Subcutaneous abdominal adipose tissue (tissue), 5 donors: Measurements from ENCODE around the gene ATG5.
A peak's percentile ranks its signal among the peaks of the same experiment; 100 is the strongest.

Experiments used
- H3K27ac ChIP-seq: one replicate; pipeline ENCODE4 v1.7.0; 2013; ENCODE audit warnings: low read depth, mild to moderate bottlenecking, inconsistent platforms, low read length, moderate library complexity
- H3K27me3 ChIP-seq, 5 donors: one replicate each; pipeline ENCODE4 v1.7.0; 2013; ENCODE audit warnings: low read length in 5 of 5, inconsistent platforms in 1 of 5; ENCODE audit not compliant: control insufficient read depth in 5 of 5, insufficient read depth in 4 of 5
- H3K36me3 ChIP-seq, 5 donors: one replicate each; pipeline ENCODE4 v1.7.0; 2013; ENCODE audit warnings: low read length in 5 of 5; ENCODE audit not compliant: control insufficient read depth in 5 of 5, insufficient read depth in 5 of 5
- H3K4me1 ChIP-seq, 5 donors: one replicate each; pipeline ENCODE4 v1.7.0; 2013; ENCODE audit warnings: low read length in 5 of 5, mild to moderate bottlenecking in 3 of 5, moderate library complexity in 1 of 5; ENCODE audit not compliant: control insufficient read depth in 5 of 5, insufficient read depth in 5 of 5
- H3K4me3 ChIP-seq, 5 donors: one replicate each; pipeline ENCODE4 v1.7.0; 2013; ENCODE audit warnings: low read length in 5 of 5, low read depth in 1 of 5
- H3K9ac ChIP-seq, 5 donors: one replicate each; pipeline ENCODE4 v1.7.0; 2013; ENCODE audit warnings: low read length in 5 of 5, mild to moderate bottlenecking in 4 of 5, moderate library complexity in 3 of 5
- H3K9me3 ChIP-seq, 5 donors: one replicate each; pipeline ENCODE4 v1.7.0; 2013; ENCODE audit warnings: low read length in 5 of 5; ENCODE audit not compliant: control insufficient read depth in 5 of 5
- donor health status: healthy.
- donor health status: healthy.
- donor health status: healthy.
- donor health status: healthy.
- donor health status: healthy.

ATG5 gene

GRCh38 chr6:106325336-106326178, at the start of gene ATG5:
Gene ATG5 (minus strand): TSS chr6:106325760. CDS start chr6:106316208, 9,552 bp downstream.
- peaks cover 0 to 3% (median 0%) of the 10 kb centered on the region in 5 donors for H3K27me3 ChIP-seq
- H3K9me3 ChIP-seq: no peaks in the 10 kb centered on the region
- H3K4me1 ChIP-seq: peaks cover 7 to 22% (median 13%) of the 10 kb centered on the region in 5 donors
- H3K36me3 ChIP-seq: no peaks in the 10 kb centered on the region
- H3K9ac ChIP-seq: peak within 1 kb of the TSS; percentile 75 to 97 (median 94)
- peak within 1 kb of the TSS; percentile 88 to 99 (median 94) for H3K4me3 ChIP-seq
- peak within 1 kb of the TSS; percentile 91 for H3K27ac ChIP-seq

- Histone ChIP-seq H3K9me3 (no peaks in the 10 kb centered on the region), H3K27ac (no peak overlapping the region), H3K4me3 (no peak overlapping the region), H3K27me3 (no peaks in the 10 kb centered on the region), H3K9ac (no peak overlapping the region), H3K36me3 (no peaks in the 10 kb centered on the region), H3K4me1 (no peaks in the 10 kb centered on the region)
These were observed 48.1 kb upstream of the ATG5 start for GRCh38 chr6:106373502-106374239.

GRCh38 chr6:106372838-106373501, 47.4 kb upstream of the ATG5 start:
- Histone ChIP-seq H3K4me1 (no peaks in the 10 kb centered on the region), H3K9me3 (no peaks in the 10 kb centered on the region), H3K9ac (no peak overlapping the region), H3K4me3 (no peak overlapping the region), H3K27me3 (no peaks in the 10 kb centered on the region), H3K27ac (no peak overlapping the region), H3K36me3 (no peaks in the 10 kb centered on the region)

GRCh38 chr6:106370639-106371038, 45.1 kb upstream of the ATG5 start:
- peaks cover 0 to 3% (median 0%) of the 10 kb centered on the region in 5 donors for H3K27me3 ChIP-seq
- no peak overlapping the region for H3K4me3 ChIP-seq
- H3K4me1 ChIP-seq: no peaks in the 10 kb centered on the region
- no peak overlapping the region for H3K27ac ChIP-seq
- H3K9me3 ChIP-seq: no peaks in the 10 kb centered on the region
- H3K9ac ChIP-seq: no peak overlapping the region
- no peaks in the 10 kb centered on the region for H3K36me3 ChIP-seq

GRCh38 chr6:106369739-106370138, 44.2 kb upstream of the ATG5 start:
- no peak overlapping the region for H3K9ac ChIP-seq
- no peaks in the 10 kb centered on the region for H3K4me1 ChIP-seq
- no peak overlapping the region for H3K27ac ChIP-seq
- peaks cover 0 to 3% (median 0%) of the 10 kb centered on the region in 5 donors for H3K27me3 ChIP-seq
- H3K9me3 ChIP-seq: no peaks in the 10 kb centered on the region
- no peaks in the 10 kb centered on the region for H3K36me3 ChIP-seq
- no peak overlapping the region for H3K4me3 ChIP-seq

GRCh38 chr6:106363401-106364138, 38.0 kb upstream of the ATG5 start:
- Histone ChIP-seq H3K4me3 (no peak overlapping the region), H3K27ac (no peak overlapping the region), H3K9me3 (no peaks in the 10 kb centered on the region), H3K9ac (no peak overlapping the region), H3K36me3 (no peaks in the 10 kb centered on the region), H3K4me1 (peaks cover 0 to 14% (median 12%) of the 10 kb centered on the region in 5 donors), H3K27me3 (peaks cover 17 to 25% (median 17%) of the 10 kb centered on the region in 5 donors)

- peaks cover 0 to 14% (median 12%) of the 10 kb centered on the region in 5 donors for H3K4me1 ChIP-seq
- peaks cover 17 to 36% (median 30%) of the 10 kb centered on the region in 5 donors for H3K27me3 ChIP-seq
- no peaks in the 10 kb centered on the region for H3K9me3 ChIP-seq
- H3K36me3 ChIP-seq: no peaks in the 10 kb centered on the region
- peak overlapping the region; percentile 2 to 65 (median 50) for H3K4me3 ChIP-seq
- peak overlapping the region in 1 of 5 donors; percentile 30 for H3K9ac ChIP-seq
- H3K27ac ChIP-seq: no peak overlapping the region
These were observed 35.5 kb upstream of the ATG5 start for GRCh38 chr6:106360989-106361430.

- Histone ChIP-seq H3K27ac (no peak within 1 kb of the TSS), H3K4me3 (peak within 1 kb of the TSS; percentile 2 to 65 (median 50)), H3K36me3 (no peaks in the 10 kb centered on the region), H3K9me3 (no peaks in the 10 kb centered on the region), H3K27me3 (peaks cover 17 to 36% (median 30%) of the 10 kb centered on the region in 5 donors), H3K9ac (peak within 1 kb of the TSS in 1 of 5 donors; percentile 30), H3K4me1 (peaks cover 0 to 14% (median 12%) of the 10 kb centered on the region in 5 donors)
These were observed 34.9 kb upstream of the ATG5 start, which contains the start of gene CRYBG1 for GRCh38 chr6:106360410-106360988. Gene CRYBG1 (plus strand): TSS chr6:106360717. CDS start chr6:106360909, 192 bp downstream.

GRCh38 chr6:106359959-106360409, 34.4 kb upstream of the ATG5 start:
- Histone ChIP-seq H3K27me3 (peaks cover 17 to 36% (median 30%) of the 10 kb centered on the region in 5 donors), H3K9me3 (no peaks in the 10 kb centered on the region), H3K36me3 (no peaks in the 10 kb centered on the region), H3K4me3 (peak overlapping the region in 4 of 5 donors; percentile 36 to 65 (median 57)), H3K27ac (no peak overlapping the region), H3K9ac (no peak overlapping the region), H3K4me1 (peaks cover 0 to 14% (median 12%) of the 10 kb centered on the region in 5 donors)
